ENCODE data around the gene YEATS2. TPM values are rescaled to one million over a fixed set of nuclear protein-coding genes. Genes with fewer than 3 reads are reported as not detected.

YEATS2 gene
- total RNA-seq, 4 donors from 2014 or later, result 5.7 to 10.8 (median 9.3) TPM

GRCh38 chr3:183790700-183791099, 93.1 kb downstream of the YEATS2 start:
- H3K36me3 ChIP-seq, result peaks cover 0 to 40% of the 10 kb centered on the region in 2 donors
- ATAC-seq, result no peak

DNA sequence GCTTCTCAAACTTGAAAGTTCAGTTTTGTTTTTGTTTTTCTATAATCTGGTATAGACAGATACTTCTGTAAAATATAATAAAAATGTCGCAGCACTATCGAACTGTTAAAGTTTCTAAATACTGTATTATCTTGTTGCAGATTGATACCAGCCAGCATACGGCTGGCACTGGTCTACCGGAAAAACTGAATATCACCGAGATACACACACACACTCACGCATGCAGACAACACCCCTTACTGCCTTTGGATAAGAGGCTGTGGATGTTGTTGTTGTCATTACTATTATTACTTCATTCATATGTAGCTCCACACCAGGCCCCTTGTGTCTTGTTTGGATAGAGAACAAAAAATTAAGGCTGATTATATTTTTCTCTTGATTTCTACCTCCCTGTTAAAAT, 95.4 kb downstream of the YEATS2 start:
- DNase-seq, result no peak
- in situ Hi-C loops (cut with MboI; ENCODE audit: low sequenced_read_pairs in 4 of 4), result no loop called here
- Histone ChIP-seq H3K27me3 (no peaks in the 10 kb centered on the region), H3K4me1 (no peaks in the 10 kb centered on the region), H3K4me3 (no peak overlapping the region), H3K27ac (no peak overlapping the region), H3K9me3 (no peaks in the 10 kb centered on the region), H3K36me3 (peaks cover 0 to 29% of the 10 kb centered on the region in 2 donors)
- no peak for TF ChIP-seq CTCF (IDR thresholded peaks at IDR 0.05 in 4 of 5, conservative IDR thresholded peaks at IDR 0.05 in 1 of 5)
- TF ChIP-seq POLR2A (IDR thresholded peaks at IDR 0.05), result no peak
- ATAC-seq, result no peak
- intact Hi-C loops (cut with DNase I; ENCODE audit: low total_unique reads), result no loop called here

More at GRCh38 chr3:183790700-183791099, 93.1 kb downstream of the YEATS2 start:
- Histone ChIP-seq H3K9me3 (no peaks in the 10 kb centered on the region), H3K27ac (no peak overlapping the region), H3K4me1 (peaks cover 0 to 1% of the 10 kb centered on the region in 2 donors), H3K27me3 (no peaks in the 10 kb centered on the region), H3K4me3 (no peak overlapping the region)
- in situ Hi-C loops (cut with MboI; ENCODE audit: low sequenced_read_pairs in 4 of 4), result no loop called here
- no peak for DNase-seq
- no peak for TF ChIP-seq POLR2A (IDR thresholded peaks at IDR 0.05)
- no peak for TF ChIP-seq CTCF (IDR thresholded peaks at IDR 0.05 in 4 of 5, conservative IDR thresholded peaks at IDR 0.05 in 1 of 5)
- intact Hi-C loops (cut with DNase I; ENCODE audit: low total_unique reads), result no loop called here

GRCh38 chr3:183794452-183794851, 96.9 kb downstream of the YEATS2 start:
- Histone ChIP-seq H3K27me3 (no peaks in the 10 kb centered on the region), H3K27ac (no peak overlapping the region), H3K4me1 (no peaks in the 10 kb centered on the region), H3K36me3 (peaks cover 0 to 44% of the 10 kb centered on the region in 2 donors), H3K4me3 (no peak overlapping the region), H3K9me3 (no peaks in the 10 kb centered on the region)
- intact Hi-C loops (cut with DNase I; ENCODE audit: low total_unique reads), result no loop called here
- in situ Hi-C loops (cut with MboI; ENCODE audit: low sequenced_read_pairs in 4 of 4), result no loop called here
- DNase-seq (no peak), ATAC-seq (no peak)
- TF ChIP-seq CTCF (IDR thresholded peaks at IDR 0.05 in 4 of 5, conservative IDR thresholded peaks at IDR 0.05 in 1 of 5), result no peak
- TF ChIP-seq POLR2A (IDR thresholded peaks at IDR 0.05), result no peak

- intact Hi-C loops (cut with DNase I; ENCODE audit: low total_unique reads) (no loop called here), in situ Hi-C loops (cut with MboI; ENCODE audit: low sequenced_read_pairs in 4 of 4) (no loop called here)
- no peaks in the 10 kb centered on the region for H3K9me3 ChIP-seq
- no peak overlapping the region for H3K4me3 ChIP-seq
- DNase-seq (no peak), ATAC-seq (no peak)
- H3K27me3 ChIP-seq, result no peaks in the 10 kb centered on the region
- peaks cover 0 to 47% of the 10 kb centered on the region in 2 donors for H3K36me3 ChIP-seq
- TF ChIP-seq CTCF (IDR thresholded peaks at IDR 0.05 in 4 of 5, conservative IDR thresholded peaks at IDR 0.05 in 1 of 5), result no peak
- no peak for TF ChIP-seq POLR2A (IDR thresholded peaks at IDR 0.05)
- H3K4me1 ChIP-seq, result no peaks in the 10 kb centered on the region
- H3K27ac ChIP-seq, result no peak overlapping the region
Measured at GRCh38 chr3:183796372-183796771, 98.8 kb downstream of the YEATS2 start.

DNA sequence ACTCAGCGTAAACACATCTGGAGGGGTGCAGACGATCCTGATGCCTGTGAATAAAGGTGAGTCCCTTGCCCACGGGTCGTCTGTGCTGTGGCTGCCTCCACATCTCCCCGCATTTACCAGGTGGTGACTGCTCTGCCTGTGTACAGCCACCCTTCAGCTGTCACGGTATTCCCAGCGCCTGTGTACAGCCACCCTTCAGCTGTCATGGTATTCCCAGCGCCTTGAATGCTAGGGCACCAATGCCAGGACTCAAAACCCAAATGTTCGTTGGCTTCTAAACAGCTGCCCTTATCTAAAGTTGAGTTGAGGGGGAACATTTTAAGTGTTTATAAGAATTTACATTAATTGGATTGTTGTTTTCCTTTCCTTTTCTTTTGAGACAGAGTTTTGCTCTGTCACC, 100.4 kb downstream of the YEATS2 start:
- in situ Hi-C loops (cut with MboI; ENCODE audit: low sequenced_read_pairs in 4 of 4) (no loop called here), intact Hi-C loops (cut with DNase I; ENCODE audit: low total_unique reads) (no loop called here)
- H3K36me3 ChIP-seq, result peaks cover 0 to 50% of the 10 kb centered on the region in 2 donors
- no peak for DNase-seq
- no peak overlapping the region for H3K27ac ChIP-seq
- H3K9me3 ChIP-seq, result no peaks in the 10 kb centered on the region
- H3K4me3 ChIP-seq, result no peak overlapping the region
- TF ChIP-seq POLR2A (IDR thresholded peaks at IDR 0.05) (no peak), CTCF (IDR thresholded peaks at IDR 0.05 in 4 of 5, conservative IDR thresholded peaks at IDR 0.05 in 1 of 5) (no peak)
- no peaks in the 10 kb centered on the region for H3K4me1 ChIP-seq
- ATAC-seq, result no peak
- no peaks in the 10 kb centered on the region for H3K27me3 ChIP-seq
